K562 (cell line): ENCODE measurements around the gene DMAC2. TPM values are rescaled to one million over a fixed set of nuclear protein-coding genes. Genes with fewer than 3 reads are reported as not detected.

Source experiments
- BHLHE40 ChIP-seq: IDR thresholded peaks from 2 replicates; pipeline ENCODE4 v1.6.1; 2011; ENCODE audit warnings: low read length, improper control_type of control experiment
- CEBPG ChIP-seq, 3 experiments: fragments of 200-800 bp in 1 of 3; sonication (Bioruptor generic) in 1 of 3; sonication (generic) in 1 of 3; formaldehyde crosslinking in 1 of 3; IDR thresholded peaks in 2 of 3; conservative IDR thresholded peaks in 1 of 3; 2 replicates each; pipeline versions ENCODE4 v1.6.1 to v1.8.0; 2016 to 2022; ENCODE audit warnings: missing compliant biosample characterization in 2 of 3, missing genetic modification characterization in 2 of 3, mild to moderate bottlenecking in 1 of 3, missing genetic modification reagents in 1 of 3
- KAT7 ChIP-seq: sonication (generic); formaldehyde crosslinking; IDR thresholded peaks from 2 replicates; pipeline ENCODE4 v1.8.0; 2022; ENCODE audit warnings: missing genetic modification reagents, mild to moderate bottlenecking, borderline replicate concordance
- KLF16 ChIP-seq: IDR thresholded peaks from 2 replicates; pipeline ENCODE4 v1.6.1; 2016; ENCODE audit warnings: antibody characterized with exemption
- NFYB ChIP-seq: IDR thresholded peaks from 2 replicates; pipeline ENCODE4 v1.6.1; 2011; ENCODE audit warnings: mild to moderate bottlenecking, moderate library complexity; ENCODE audit not compliant: insufficient read length; ENCODE audit errors: extremely low read depth
- NR1H2 ChIP-seq: sonication (generic); formaldehyde crosslinking; IDR thresholded peaks from 2 replicates; pipeline ENCODE4 v1.4.0; 2020; ENCODE audit warnings: mild to moderate bottlenecking, missing genetic modification reagents
- PCBP2 ChIP-seq: fragments of 200-400 bp; formaldehyde crosslinking; IDR thresholded peaks from 2 replicates; pipeline ENCODE4 v1.6.1; 2018; ENCODE audit warnings: low read length, low read depth, mild to moderate bottlenecking, moderate library complexity; ENCODE audit not compliant: poor library complexity, severe bottlenecking
- PHF21A ChIP-seq: fragments of 450-650 bp; IDR thresholded peaks from 2 replicates; pipeline ENCODE4 v1.6.1; 2017; ENCODE audit warnings: low read depth, borderline replicate concordance
- RB1 ChIP-seq: fragments of 450-650 bp; IDR thresholded peaks from 2 replicates; pipeline ENCODE4 v1.6.1; 2017; ENCODE audit warnings: low read depth, mild to moderate bottlenecking
- RNF2 ChIP-seq: sonication (generic); IDR thresholded peaks from 2 replicates; pipeline ENCODE4 v1.6.1; 2016
- SMARCA5 ChIP-seq: fragments of 450-650 bp; IDR thresholded peaks from 2 replicates; pipeline ENCODE4 v1.6.1; 2016
- SMARCC2 ChIP-seq: fragments of 450-650 bp; IDR thresholded peaks from 2 replicates; pipeline ENCODE4 v1.6.1; 2017; ENCODE audit warnings: antibody characterized with exemption, moderate library complexity, mild to moderate bottlenecking, low read depth
- ZNF140 ChIP-seq: fragments of 250-450 bp; sonication (Bioruptor Pico); IDR thresholded peaks from 2 replicates; pipeline ENCODE4 v1.8.0; 2021; ENCODE audit warnings: moderate library complexity, mild to moderate bottlenecking, inconsistent platforms
- ZNF830 ChIP-seq: fragments of 250-450 bp; sonication (Bioruptor Pico); IDR thresholded peaks from 2 replicates; pipeline ENCODE4 v1.5.0; 2021; ENCODE audit warnings: mild to moderate bottlenecking
- polyA plus RNA-seq, 8 experiments: library from polyadenylated mRNA; depleted of rRNA in 4 of 8; stranded (reverse) in 5 of 8; unstranded in 3 of 8; fragments of >200 nt; fragmentation: Nextera tagmentation in 2 of 8; fragmentation: Illumina TruSeq in 1 of 8; extraction: Ambion mirVana in 2 of 8; extraction: Trizol in 1 of 8; gene quantifications; 2 replicates each; pipeline versions ENCODE4 v1.2.1 to v1.2.3, GENCODE V29; 2011 to 2014; ENCODE audit warnings: inconsistent platforms in 1 of 8, missing spikeins in 1 of 8
- total RNA-seq, 7 experiments: library from RNA; depleted of rRNA in 6 of 7; stranded (reverse); fragments of >200 nt in 6 of 7; fragmentation: Illumina TruSeq in 2 of 7; extraction: Trizol in 2 of 7; gene quantifications; 2 replicates each; pipeline versions ENCODE4 v1.2.1 to v1.2.3, GENCODE V29; 2011 to 2021; ENCODE audit warnings: low replicate concordance in 1 of 7
- TF ChIP-seq, protein P1 (sequence below): sonication (generic); formaldehyde crosslinking; IDR thresholded peaks from 2 replicates; pipeline ENCODE4 v1.8.0; 2022; ENCODE audit warnings: mild to moderate bottlenecking, missing genetic modification reagents
- TF ChIP-seq, protein P2 (sequence below): sonication (generic); formaldehyde crosslinking; IDR thresholded peaks from 2 replicates; pipeline ENCODE4 v1.8.0; 2023; ENCODE audit warnings: mild to moderate bottlenecking, missing genetic modification reagents
- TF ChIP-seq, protein P3 (sequence below): sonication (generic); formaldehyde crosslinking; IDR thresholded peaks from 2 replicates; pipeline ENCODE4 v1.8.1; 2023; ENCODE audit warnings: mild to moderate bottlenecking, missing genetic modification reagents

Gene DMAC2
- total and polyA plus RNA-seq, 9 of the 15 experiments (the other 6 are each of a cell fraction or from before 2014, with no cell fraction given): 12.9 to 61.2 (median 43.1) TPM

GRCh38 chr19:41397086-41398049 is 42.3 kb downstream of the DMAC2 start, which contains the start of the genes BCKDHA and EXOSC5 (continued):
- TF ChIP-seq, protein P1, sequence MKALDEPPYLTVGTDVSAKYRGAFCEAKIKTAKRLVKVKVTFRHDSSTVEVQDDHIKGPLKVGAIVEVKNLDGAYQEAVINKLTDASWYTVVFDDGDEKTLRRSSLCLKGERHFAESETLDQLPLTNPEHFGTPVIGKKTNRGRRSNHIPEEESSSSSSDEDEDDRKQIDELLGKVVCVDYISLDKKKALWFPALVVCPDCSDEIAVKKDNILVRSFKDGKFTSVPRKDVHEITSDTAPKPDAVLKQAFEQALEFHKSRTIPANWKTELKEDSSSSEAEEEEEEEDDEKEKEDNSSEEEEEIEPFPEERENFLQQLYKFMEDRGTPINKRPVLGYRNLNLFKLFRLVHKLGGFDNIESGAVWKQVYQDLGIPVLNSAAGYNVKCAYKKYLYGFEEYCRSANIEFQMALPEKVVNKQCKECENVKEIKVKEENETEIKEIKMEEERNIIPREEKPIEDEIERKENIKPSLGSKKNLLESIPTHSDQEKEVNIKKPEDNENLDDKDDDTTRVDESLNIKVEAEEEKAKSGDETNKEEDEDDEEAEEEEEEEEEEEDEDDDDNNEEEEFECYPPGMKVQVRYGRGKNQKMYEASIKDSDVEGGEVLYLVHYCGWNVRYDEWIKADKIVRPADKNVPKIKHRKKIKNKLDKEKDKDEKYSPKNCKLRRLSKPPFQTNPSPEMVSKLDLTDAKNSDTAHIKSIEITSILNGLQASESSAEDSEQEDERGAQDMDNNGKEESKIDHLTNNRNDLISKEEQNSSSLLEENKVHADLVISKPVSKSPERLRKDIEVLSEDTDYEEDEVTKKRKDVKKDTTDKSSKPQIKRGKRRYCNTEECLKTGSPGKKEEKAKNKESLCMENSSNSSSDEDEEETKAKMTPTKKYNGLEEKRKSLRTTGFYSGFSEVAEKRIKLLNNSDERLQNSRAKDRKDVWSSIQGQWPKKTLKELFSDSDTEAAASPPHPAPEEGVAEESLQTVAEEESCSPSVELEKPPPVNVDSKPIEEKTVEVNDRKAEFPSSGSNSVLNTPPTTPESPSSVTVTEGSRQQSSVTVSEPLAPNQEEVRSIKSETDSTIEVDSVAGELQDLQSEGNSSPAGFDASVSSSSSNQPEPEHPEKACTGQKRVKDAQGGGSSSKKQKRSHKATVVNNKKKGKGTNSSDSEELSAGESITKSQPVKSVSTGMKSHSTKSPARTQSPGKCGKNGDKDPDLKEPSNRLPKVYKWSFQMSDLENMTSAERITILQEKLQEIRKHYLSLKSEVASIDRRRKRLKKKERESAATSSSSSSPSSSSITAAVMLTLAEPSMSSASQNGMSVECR (CRISPR knock-in tag): peak; percentile 98
- peak; percentile 6; the same call in 1 of the 2 replicates for TF ChIP-seq RNF2
- TF ChIP-seq ZNF830 (CRISPR knock-in tag): no peak
- no peak for TF ChIP-seq CEBPG (CRISPR knock-in tag; IDR thresholded peaks at IDR 0.05)
- no peak for TF ChIP-seq CEBPG (tag; conservative IDR thresholded peaks at IDR 0.05 in 1 of 2, IDR thresholded peaks at IDR 0.05 in 1 of 2)
- no peak for TF ChIP-seq KAT7
- TF ChIP-seq RB1: peak; percentile 60; the same call in 1 of the 2 replicates
- TF ChIP-seq PCBP2: no peak
- TF ChIP-seq SMARCA5: no peak
- TF ChIP-seq KLF16: no peak
- TF ChIP-seq, protein P2, sequence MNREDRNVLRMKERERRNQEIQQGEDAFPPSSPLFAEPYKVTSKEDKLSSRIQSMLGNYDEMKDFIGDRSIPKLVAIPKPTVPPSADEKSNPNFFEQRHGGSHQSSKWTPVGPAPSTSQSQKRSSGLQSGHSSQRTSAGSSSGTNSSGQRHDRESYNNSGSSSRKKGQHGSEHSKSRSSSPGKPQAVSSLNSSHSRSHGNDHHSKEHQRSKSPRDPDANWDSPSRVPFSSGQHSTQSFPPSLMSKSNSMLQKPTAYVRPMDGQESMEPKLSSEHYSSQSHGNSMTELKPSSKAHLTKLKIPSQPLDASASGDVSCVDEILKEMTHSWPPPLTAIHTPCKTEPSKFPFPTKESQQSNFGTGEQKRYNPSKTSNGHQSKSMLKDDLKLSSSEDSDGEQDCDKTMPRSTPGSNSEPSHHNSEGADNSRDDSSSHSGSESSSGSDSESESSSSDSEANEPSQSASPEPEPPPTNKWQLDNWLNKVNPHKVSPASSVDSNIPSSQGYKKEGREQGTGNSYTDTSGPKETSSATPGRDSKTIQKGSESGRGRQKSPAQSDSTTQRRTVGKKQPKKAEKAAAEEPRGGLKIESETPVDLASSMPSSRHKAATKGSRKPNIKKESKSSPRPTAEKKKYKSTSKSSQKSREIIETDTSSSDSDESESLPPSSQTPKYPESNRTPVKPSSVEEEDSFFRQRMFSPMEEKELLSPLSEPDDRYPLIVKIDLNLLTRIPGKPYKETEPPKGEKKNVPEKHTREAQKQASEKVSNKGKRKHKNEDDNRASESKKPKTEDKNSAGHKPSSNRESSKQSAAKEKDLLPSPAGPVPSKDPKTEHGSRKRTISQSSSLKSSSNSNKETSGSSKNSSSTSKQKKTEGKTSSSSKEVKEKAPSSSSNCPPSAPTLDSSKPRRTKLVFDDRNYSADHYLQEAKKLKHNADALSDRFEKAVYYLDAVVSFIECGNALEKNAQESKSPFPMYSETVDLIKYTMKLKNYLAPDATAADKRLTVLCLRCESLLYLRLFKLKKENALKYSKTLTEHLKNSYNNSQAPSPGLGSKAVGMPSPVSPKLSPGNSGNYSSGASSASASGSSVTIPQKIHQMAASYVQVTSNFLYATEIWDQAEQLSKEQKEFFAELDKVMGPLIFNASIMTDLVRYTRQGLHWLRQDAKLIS (CRISPR knock-in tag): no peak
- TF ChIP-seq PHF21A: no peak
- TF ChIP-seq ZNF140 (CRISPR knock-in tag): no peak
- TF ChIP-seq NFYB: no peak
- TF ChIP-seq, protein P3, sequence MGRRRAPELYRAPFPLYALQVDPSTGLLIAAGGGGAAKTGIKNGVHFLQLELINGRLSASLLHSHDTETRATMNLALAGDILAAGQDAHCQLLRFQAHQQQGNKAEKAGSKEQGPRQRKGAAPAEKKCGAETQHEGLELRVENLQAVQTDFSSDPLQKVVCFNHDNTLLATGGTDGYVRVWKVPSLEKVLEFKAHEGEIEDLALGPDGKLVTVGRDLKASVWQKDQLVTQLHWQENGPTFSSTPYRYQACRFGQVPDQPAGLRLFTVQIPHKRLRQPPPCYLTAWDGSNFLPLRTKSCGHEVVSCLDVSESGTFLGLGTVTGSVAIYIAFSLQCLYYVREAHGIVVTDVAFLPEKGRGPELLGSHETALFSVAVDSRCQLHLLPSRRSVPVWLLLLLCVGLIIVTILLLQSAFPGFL: no peak
- TF ChIP-seq NR1H2: no peak
- no peak for TF ChIP-seq SMARCC2
- TF ChIP-seq BHLHE40: peak; percentile 97
